Islet precursor cell (in vitro differentiated cells): ENCODE results near the gene ENPP3.

ENCODE experiments used
- DNase-seq: peaks from one replicate; pipeline ENCODE4 v3.0.0-alpha.2; 2018

ENPP3 gene

GRCh38 chr6:131770776-131771175 is 133.7 kb downstream of the ENPP3 start:
- no peak for DNase-seq

- DNase-seq, result no peak
Observed at GRCh38 chr6:131773284-131773950, 136.3 kb downstream of the ENPP3 start.

GRCh38 chr6:131775886-131776285 is 138.8 kb downstream of the ENPP3 start:
- DNase-seq, result no peak

- no peak for DNase-seq
Observed at GRCh38 chr6:131776985-131777384, 139.9 kb downstream of the ENPP3 start.

GRCh38 chr6:131778169-131778568 is 141.1 kb downstream of the ENPP3 start:
- no peak for DNase-seq

- DNase-seq, result no peak
Observed at GRCh38 chr6:131779304-131779703, 142.2 kb downstream of the ENPP3 start.

GRCh38 chr6:131780600-131780999 is 143.5 kb downstream of the ENPP3 start:
- DNase-seq, result no peak

- DNase-seq, result no peak
Observed at GRCh38 chr6:131781687-131782086, 144.6 kb downstream of the ENPP3 start.

- no peak for DNase-seq
Observed at GRCh38 chr6:131782764-131783163, 145.7 kb downstream of the ENPP3 start.

GRCh38 chr6:131784561-131784960 is 147.5 kb downstream of the ENPP3 start:
- DNase-seq, result no peak

- DNase-seq, result no peak
Observed at GRCh38 chr6:131787079-131787478, 150.0 kb downstream of the ENPP3 start.

GRCh38 chr6:131787766-131788712 is 150.9 kb downstream of the ENPP3 start:
- no peak for DNase-seq

- no peak for DNase-seq
Observed at GRCh38 chr6:131789219-131789618, 152.1 kb downstream of the ENPP3 start.

- DNase-seq, result no peak
Observed at GRCh38 chr6:131791476-131791875, 154.4 kb downstream of the ENPP3 start.

GRCh38 chr6:131792091-131792496 is 155.0 kb downstream of the ENPP3 start:
- DNase-seq, result peak; percentile 61

- no peak for DNase-seq
Observed at GRCh38 chr6:131795366-131795765, 158.3 kb downstream of the ENPP3 start.
